PC-3 (cell line): ENCODE results near the gene ARMC7.
"Not testable (repeated sequence)": the region's sequence is repeated elsewhere in the genome, so short reads cannot be mapped to it uniquely, and the experiment has no call there.

Source experiments
- CTCF ChIP-seq: fragments of 300-600 bp; sonication (generic); conservative IDR thresholded peaks from 2 replicates; pipeline ENCODE4 v1.5.1; 2017; ENCODE audit warnings: antibody characterized with exemption, low read depth, mild to moderate bottlenecking, low read length
- EZH2phosphoT487 ChIP-seq: fragments of 300-600 bp; sonication (generic); IDR thresholded peaks from 2 replicates; pipeline ENCODE4 v1.6.1; 2018; ENCODE audit warnings: mild to moderate bottlenecking, antibody characterized with exemption, low read length, borderline replicate concordance

DNA sequence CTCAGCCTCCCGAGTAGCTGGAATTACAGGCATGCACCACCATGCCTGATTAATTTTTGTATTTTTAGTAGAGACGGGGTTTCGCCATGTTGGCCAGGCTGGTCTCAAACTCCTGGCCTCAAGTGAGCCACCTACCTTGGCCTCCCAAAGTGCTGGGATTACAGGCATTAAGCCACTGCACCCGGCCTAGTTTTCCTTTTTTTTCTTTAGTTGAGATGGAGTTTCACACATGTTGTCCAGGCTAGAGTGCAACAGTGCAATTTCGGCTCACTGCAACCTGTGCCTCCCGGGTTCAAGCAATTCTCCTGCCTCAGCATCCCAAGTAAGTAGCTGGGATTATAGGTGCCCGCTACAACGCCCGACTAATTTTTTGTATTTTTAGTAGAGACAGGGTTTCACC is 28.0 kb downstream of the ARMC7 start:
- not testable (repeated sequence) for TF ChIP-seq CTCF, EZH2phosphoT487
